Glutamatergic neuron (in vitro differentiated cells): ENCODE data around the gene STX16. TPM values are rescaled to one million over a fixed set of nuclear protein-coding genes. Genes with fewer than 3 reads are reported as not detected.
"Not testable (repeated sequence)": the region's sequence is repeated elsewhere in the genome, so short reads cannot be mapped to it uniquely, and the experiment has no call there.

Experiments used
- DNase-seq: peaks from one replicate; pipeline ENCODE4 v3.0.0; 2022
- H3K27ac Mint-ChIP-seq: one replicate; pipeline ENCODE4 v1.8.0; 2020; ENCODE audit warnings: mild to moderate bottlenecking, mixed read lengths, inconsistent platforms; ENCODE audit not compliant: unreplicated experiment
- H3K27me3 Mint-ChIP-seq: one replicate; pipeline ENCODE4 v1.8.0; 2020; ENCODE audit warnings: mild to moderate bottlenecking, moderate library complexity, mixed read lengths, inconsistent platforms; ENCODE audit not compliant: unreplicated experiment
- H3K36me3 Mint-ChIP-seq: one replicate; pipeline ENCODE4 v1.8.0; 2020; ENCODE audit warnings: mild to moderate bottlenecking, mixed read lengths, inconsistent platforms; ENCODE audit not compliant: unreplicated experiment
- H3K4me1 Mint-ChIP-seq: one replicate; pipeline ENCODE4 v1.8.0; 2020; ENCODE audit warnings: mild to moderate bottlenecking, low read depth, mixed read lengths, inconsistent platforms; ENCODE audit not compliant: unreplicated experiment
- H3K4me3 Mint-ChIP-seq: one replicate; pipeline ENCODE4 v1.8.0; 2020; ENCODE audit warnings: mild to moderate bottlenecking, mixed read lengths, inconsistent platforms; ENCODE audit not compliant: unreplicated experiment
- H3K9me3 Mint-ChIP-seq: one replicate; pipeline ENCODE4 v1.8.0; 2020; ENCODE audit warnings: mild to moderate bottlenecking, moderate library complexity, mixed read lengths, inconsistent platforms; ENCODE audit not compliant: unreplicated experiment
- CTCF ChIP-seq: fragments of 200-600 bp; sonication (generic); IDR thresholded peaks from one replicate; pipeline ENCODE4 v1.5.0; 2021; ENCODE audit not compliant: partially characterized antibody, unreplicated experiment
- total RNA-seq: library from RNA; stranded (reverse); fragmentation: NEBNext Ultra II Directional; extraction: Animal tissue kit (Norgen Biotek cat#: 25700); gene quantifications from one replicate; pipeline ENCODE4 v1.2.1, GENCODE V29; 2021; ENCODE audit not compliant: unreplicated experiment

STX16 gene
- total RNA-seq, 1 donor from 2014 or later: 71.2 TPM

GRCh38 chr20:58639182-58640146 lies 11.6 kb upstream of the STX16 start:
- H3K4me3 Mint-ChIP-seq: no peak overlapping the region
- no peak for TF ChIP-seq CTCF
- DNase-seq: peak; percentile 16
- H3K27me3 Mint-ChIP-seq: peaks cover 9% of the 10 kb centered on the region
- no peak overlapping the region for H3K27ac Mint-ChIP-seq
- no peaks in the 10 kb centered on the region for H3K36me3 Mint-ChIP-seq
- peaks cover 15% of the 10 kb centered on the region for H3K4me1 Mint-ChIP-seq
- peaks cover 10% of the 10 kb centered on the region for H3K9me3 Mint-ChIP-seq

GRCh38 chr20:58640446-58640845 lies 10.6 kb upstream of the STX16 start:
- no peak overlapping the region for H3K4me3 Mint-ChIP-seq

DNA sequence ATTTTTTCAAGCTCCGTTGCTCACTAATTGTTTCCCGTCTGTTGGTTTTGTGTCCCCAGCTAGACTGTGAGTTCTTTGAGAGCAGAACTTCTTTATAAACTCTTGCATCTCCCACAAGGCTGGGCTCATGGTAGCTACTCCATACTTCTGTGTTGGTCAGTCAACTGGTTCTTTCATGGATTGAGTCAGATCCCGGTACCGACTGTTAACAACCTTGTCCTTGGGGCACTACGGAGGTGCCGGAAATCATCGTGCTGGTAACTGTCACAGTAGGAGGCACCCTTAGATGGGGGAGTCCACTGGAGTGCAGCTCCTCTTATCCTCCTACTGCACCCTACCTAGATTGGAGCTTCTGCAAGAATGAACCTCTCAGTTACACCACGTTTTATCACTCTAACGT lies 8.6 kb upstream of the STX16 start:
- Mint-ChIP-seq H3K4me1 (peaks cover 20% of the 10 kb centered on the region), H3K27ac (no peak overlapping the region)
- DNase-seq: no peak

More at GRCh38 chr20:58640446-58640845, 10.6 kb upstream of the STX16 start:
- no peak for DNase-seq
- H3K27ac Mint-ChIP-seq: no peak overlapping the region
- H3K27me3 Mint-ChIP-seq: peaks cover 9% of the 10 kb centered on the region
- H3K4me1 Mint-ChIP-seq: peaks cover 15% of the 10 kb centered on the region
- H3K9me3 Mint-ChIP-seq: peaks cover 9% of the 10 kb centered on the region
- H3K36me3 Mint-ChIP-seq: no peaks in the 10 kb centered on the region
- no peak for TF ChIP-seq CTCF

GRCh38 chr20:58642896-58643295 lies 8.2 kb upstream of the STX16 start:
- H3K36me3 Mint-ChIP-seq, H3K27me3 Mint-ChIP-seq, H3K4me3 Mint-ChIP-seq, DNase-seq, H3K27ac Mint-ChIP-seq, H3K9me3 Mint-ChIP-seq: not testable (repeated sequence)
- H3K4me1 Mint-ChIP-seq: peaks cover 19% of the 10 kb centered on the region

More for the DNA sequence above, 8.6 kb upstream of the STX16 start:
- Mint-ChIP-seq H3K27me3 (peaks cover 9% of the 10 kb centered on the region), H3K36me3 (no peaks in the 10 kb centered on the region), H3K9me3 (peaks cover 9% of the 10 kb centered on the region), H3K4me3 (no peak overlapping the region)
- no peak for TF ChIP-seq CTCF

DNA sequence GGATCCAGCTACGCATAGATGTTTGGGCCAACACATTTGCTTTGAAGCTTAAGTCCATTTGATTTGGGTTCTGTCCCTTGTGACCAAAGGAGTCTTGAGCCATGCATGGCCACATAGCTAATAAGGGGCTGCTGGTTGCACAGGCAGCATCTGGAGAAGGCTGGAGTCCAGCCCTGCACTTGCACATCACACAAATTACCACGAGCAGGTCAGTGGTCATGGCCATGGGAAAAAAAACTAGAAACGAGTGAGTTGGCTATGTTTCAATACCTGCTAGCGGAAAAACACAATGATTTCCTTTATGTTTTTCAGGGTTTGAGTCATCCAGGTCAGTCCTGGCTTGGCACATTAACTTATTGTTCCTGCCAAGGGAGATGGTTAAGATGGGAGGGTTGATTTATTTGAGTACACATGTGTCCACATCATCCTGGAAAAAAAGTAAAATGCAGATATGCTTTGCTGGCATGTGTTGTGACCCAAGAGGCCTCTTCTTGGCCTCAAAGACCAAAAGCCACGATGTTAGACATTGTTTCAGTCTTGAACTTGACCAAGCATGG lies 5.6 kb upstream of the STX16 start:
- peaks cover 3% of the 10 kb centered on the region for H3K9me3 Mint-ChIP-seq
- TF ChIP-seq CTCF: no peak
- H3K36me3 Mint-ChIP-seq: no peaks in the 10 kb centered on the region
- no peak for DNase-seq
- no peak overlapping the region for H3K27ac Mint-ChIP-seq
- H3K27me3 Mint-ChIP-seq: peaks cover 4% of the 10 kb centered on the region
- H3K4me3 Mint-ChIP-seq: no peak overlapping the region
- H3K4me1 Mint-ChIP-seq: peaks cover 8% of the 10 kb centered on the region
